Measurements from ENCODE around the gene PPP1R3D. TPM values are rescaled to one million over a fixed set of nuclear protein-coding genes. Genes with fewer than 3 reads are reported as not detected.

Gene PPP1R3D
- total and polyA plus RNA-seq, 10 of the 15 experiments (the other 5 are each of a cell fraction or from before 2014, with no cell fraction given): 0.39 to 4.8 (median 2.9) TPM

GRCh38 chr20:59895908-59896307 lies 44.2 kb downstream of the PPP1R3D start:
- no TSS peak for BruUV-seq (replicated peaks)
- Histone ChIP-seq H3K4me1 (ENCODE audit: control insufficient read depth, insufficient read depth, low read length) (no peaks in the 10 kb centered on the region; the same call in 1 of the 2 replicates), H3K4me2 (ENCODE audit: control insufficient read depth, insufficient read depth) (no peak overlapping the region), H4K20me1 (ENCODE audit: control insufficient read depth, insufficient read depth) (no peaks in the 10 kb centered on the region), H3K79me2 (ENCODE audit: control insufficient read depth, insufficient read depth, low read length) (no peaks in the 10 kb centered on the region), H3K27me3 (replicated peaks in 1 of 2; ENCODE audit: control insufficient read depth in 2 of 2, insufficient read depth in 2 of 2, low read length in 1 of 2) (no peaks in the 10 kb centered on the region; a peak in 1 of 4 replicates), H3K9ac (ENCODE audit: control insufficient read depth, insufficient read depth, low read length) (no peak overlapping the region), H3K4me3 (no peak overlapping the region), H3K36me3 (ENCODE audit: control insufficient read depth in 2 of 2, insufficient read depth in 2 of 2, low read length in 1 of 2) (no peaks in the 10 kb centered on the region), H3K9me3 (replicated peaks; ENCODE audit: control insufficient read depth, insufficient read depth, low read length) (no peaks in the 10 kb centered on the region), H2AFZ (ENCODE audit: control insufficient read depth, low read depth, low read length) (no peak overlapping the region), H3K27ac (ENCODE audit: control insufficient read depth, insufficient read depth) (no peak overlapping the region)
- intact Hi-C loops (cut with micrococcal nuclease; ENCODE audit: unreplicated experiment): no loop called here
- ATAC-seq (no peak), DNase-seq (ENCODE audit: low read depth, low spot score) (no peak), FAIRE-seq (no peak)
- WGBS (ENCODE audit: insufficient coverage, insufficient replicate concordance, low lambda C conversion rate, missing lambda C conversion rate): 39% methylated on average over 1 of the region's 1 CpG
- POLR2A ChIA-PET: no interaction called here
- TF ChIP-seq POU2F2 (IDR thresholded peaks at IDR 0.05; ENCODE audit: borderline replicate concordance, low read depth, low read length): no peak
- TF ChIP-seq ZNF274 (IDR thresholded peaks at IDR 0.05; ENCODE audit: insufficient read depth, insufficient read length): no peak
- SMC1A ChIA-PET (ENCODE audit: uncharacterized antibody, unreplicated experiment): interaction anchor here (0.6 kb wide), 1 partner anchor 30 kb away, joined by 3 read pairs; no protein-coding TSS in a partner anchor
- CTCF ChIA-PET: interaction anchor here (1.1 kb wide), 1 partner anchor 13 kb away, joined by 3 read pairs; no protein-coding TSS in a partner anchor
- RAD21 ChIA-PET (ENCODE audit: unreplicated experiment): no interaction called here
- in situ Hi-C loops (cut with MboI): no loop called here

GRCh38 chr20:59891581-59891980 lies 48.5 kb downstream of the PPP1R3D start:
- in situ Hi-C loops (cut with MboI): no loop called here
- H3K27me3 ChIP-seq (replicated peaks in 1 of 2; ENCODE audit: control insufficient read depth in 2 of 2, insufficient read depth in 2 of 2, low read length in 1 of 2): no peaks in the 10 kb centered on the region
- TF ChIP-seq ZNF274 (IDR thresholded peaks at IDR 0.05; ENCODE audit: insufficient read depth, insufficient read length) (no peak), FOXM1 (IDR thresholded peaks at IDR 0.05; ENCODE audit: low read depth, low read length) (no peak), NFIC (IDR thresholded peaks at IDR 0.05; ENCODE audit: low read depth, low read length) (no peak), CREB1 (IDR thresholded peaks at IDR 0.05; ENCODE audit: low read depth) (no peak), CEBPB (IDR thresholded peaks at IDR 0.05; ENCODE audit: borderline replicate concordance in 1 of 2, low read depth in 2 of 2, low read length in 2 of 2) (no peak), SUPT20H (IDR thresholded peaks at IDR 0.05; ENCODE audit: borderline replicate concordance, control insufficient read depth, low read depth, low read length) (no peak), PML (IDR thresholded peaks at IDR 0.05; ENCODE audit: low read length) (no peak), CBX3 (IDR thresholded peaks at IDR 0.05; ENCODE audit: borderline replicate concordance, low read depth) (no peak), CHD2 (IDR thresholded peaks at IDR 0.05; ENCODE audit: borderline replicate concordance, low read depth, low read length) (no peak), SIN3A (IDR thresholded peaks at IDR 0.05; ENCODE audit: low read depth, low read length) (no peak), EED (IDR thresholded peaks at IDR 0.05; ENCODE audit: low read depth) (no peak), NRF1 (conservative IDR thresholded peaks at IDR 0.05; ENCODE audit: low read depth, low read length) (no peak), RELA (IDR thresholded peaks at IDR 0.05; ENCODE audit: borderline replicate concordance, partially characterized antibody) (no peak), ATF7 (IDR thresholded peaks at IDR 0.05; ENCODE audit: low read depth) (no peak), ZBTB11 (CRISPR knock-in tag; IDR thresholded peaks at IDR 0.05) (no peak)

More at GRCh38 chr20:59891581-59891980, 48.5 kb downstream of the PPP1R3D start:
- Histone ChIP-seq H4K20me1 (ENCODE audit: control insufficient read depth, insufficient read depth) (no peaks in the 10 kb centered on the region), H3K36me3 (ENCODE audit: control insufficient read depth in 2 of 2, insufficient read depth in 2 of 2, low read length in 1 of 2) (no peaks in the 10 kb centered on the region), H3K27ac (ENCODE audit: control insufficient read depth, insufficient read depth) (no peak overlapping the region), H3K9ac (ENCODE audit: control insufficient read depth, insufficient read depth, low read length) (no peak overlapping the region), H2AFZ (ENCODE audit: control insufficient read depth, low read depth, low read length) (no peak overlapping the region), H3K9me3 (replicated peaks; ENCODE audit: control insufficient read depth, insufficient read depth, low read length) (no peaks in the 10 kb centered on the region), H3K79me2 (ENCODE audit: control insufficient read depth, insufficient read depth, low read length) (no peaks in the 10 kb centered on the region), H3K4me1 (ENCODE audit: control insufficient read depth, insufficient read depth, low read length) (no peaks in the 10 kb centered on the region; the same call in 1 of the 2 replicates), H3K4me3 (no peak overlapping the region), H3K4me2 (ENCODE audit: control insufficient read depth, insufficient read depth) (peak overlapping the region; percentile 15; the same call in 1 of the 2 replicates)
- DNase-seq (ENCODE audit: low read depth, low spot score) (no peak), ATAC-seq (no peak), FAIRE-seq (peak; percentile 59)
- POLR2A ChIA-PET: no interaction called here
- no TSS peak for BruUV-seq (replicated peaks)
- CTCF ChIA-PET: interaction anchor here (0.8 kb wide), 1 partner anchor 293 kb away, joined by 3 read pairs; no protein-coding TSS in a partner anchor
- SMC1A ChIA-PET (ENCODE audit: uncharacterized antibody, unreplicated experiment): interaction anchor here (1.0 kb wide), 1 partner anchor 10 kb away, joined by 3 read pairs; no protein-coding TSS in a partner anchor
- 0% methylated on average over 1 of the region's 1 CpG for WGBS (ENCODE audit: insufficient coverage, insufficient replicate concordance, low lambda C conversion rate, missing lambda C conversion rate)
- RAD21 ChIA-PET (ENCODE audit: unreplicated experiment): interaction anchor here (1.0 kb wide), 1 partner anchor 11 kb away, joined by 3 read pairs; no protein-coding TSS in a partner anchor
- intact Hi-C loops (cut with micrococcal nuclease; ENCODE audit: unreplicated experiment): no loop called here

Data from GM12878 (cell line).